GM21367 (cell line): ENCODE measurements around the gene CALR.
"Not testable (repeated sequence)": the region's sequence is repeated elsewhere in the genome, so short reads cannot be mapped to it uniquely, and the experiment has no call there.

ENCODE experiments used
- ATAC-seq: cut with Tn5 transposase; IDR thresholded peaks from one replicate; pipeline ENCODE4 v1.9.1; 2021; ENCODE audit not compliant: unreplicated experiment

Gene CALR

DNA sequence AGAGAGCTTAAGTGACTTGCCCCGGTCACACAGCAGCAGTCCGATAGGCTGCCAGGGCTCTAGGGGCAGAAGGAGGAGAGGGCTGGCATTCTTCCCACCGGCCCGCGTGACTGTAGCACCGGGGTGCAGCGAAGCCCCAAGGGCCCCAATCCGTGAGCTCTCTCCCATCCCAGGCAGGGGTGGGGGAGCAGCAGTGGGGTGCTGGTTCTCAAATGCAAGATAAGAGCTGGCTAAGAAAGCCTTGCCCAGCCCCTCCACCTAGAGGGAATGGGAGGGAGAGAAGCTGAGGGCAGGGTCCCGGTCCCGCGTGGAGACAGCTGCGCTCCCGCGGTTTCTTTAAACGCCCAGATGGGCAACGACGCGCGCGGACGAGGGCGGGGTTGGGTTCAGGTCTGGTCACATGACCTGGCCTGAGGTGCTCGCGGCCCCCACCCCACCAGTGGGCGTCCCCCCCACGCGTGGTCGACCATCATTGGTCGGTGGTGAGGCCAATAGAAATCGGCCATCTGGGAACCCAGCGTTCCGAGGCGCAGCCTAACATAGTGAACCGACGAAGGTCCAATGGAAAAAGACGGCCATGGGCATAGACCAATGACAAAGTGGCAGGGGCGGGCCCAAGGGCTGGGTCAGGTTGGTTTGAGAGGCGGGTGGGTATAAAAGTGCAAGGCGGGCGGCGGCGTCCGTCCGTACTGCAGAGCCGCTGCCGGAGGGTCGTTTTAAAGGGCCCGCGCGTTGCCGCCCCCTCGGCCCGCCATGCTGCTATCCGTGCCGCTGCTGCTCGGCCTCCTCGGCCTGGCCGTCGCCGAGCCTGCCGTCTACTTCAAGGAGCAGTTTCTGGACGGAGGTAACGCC, at the start of gene CALR:
CALR (plus strand) TSS at position 683 of the 852 bp plus-strand sequence; CDS start at position 754, 71 bp downstream.
- ATAC-seq = peak; percentile 60

DNA sequence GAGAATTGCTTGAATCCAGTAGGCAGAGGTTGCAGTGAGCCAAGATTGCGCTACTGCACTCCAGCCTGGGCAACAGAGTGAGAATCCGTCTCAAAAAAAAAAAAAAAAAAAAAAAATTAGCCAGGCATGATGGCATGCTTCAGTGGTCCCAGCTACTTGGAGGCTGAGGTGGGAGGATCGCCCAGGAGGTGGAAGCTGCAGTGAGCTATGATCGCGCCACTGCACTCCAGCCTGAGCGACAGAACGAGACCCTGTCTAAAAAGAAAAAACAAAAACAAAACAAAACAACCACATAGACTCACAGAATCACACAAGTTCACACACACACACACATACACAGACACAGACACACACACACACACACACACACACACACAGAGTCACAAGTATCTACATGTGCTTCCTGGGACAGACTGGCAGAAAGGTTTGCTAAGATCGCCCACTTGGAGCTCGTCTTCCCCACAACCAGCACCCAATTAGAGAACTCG, 48.1 kb upstream of the CALR start:
- ATAC-seq = not testable (repeated sequence)

DNA sequence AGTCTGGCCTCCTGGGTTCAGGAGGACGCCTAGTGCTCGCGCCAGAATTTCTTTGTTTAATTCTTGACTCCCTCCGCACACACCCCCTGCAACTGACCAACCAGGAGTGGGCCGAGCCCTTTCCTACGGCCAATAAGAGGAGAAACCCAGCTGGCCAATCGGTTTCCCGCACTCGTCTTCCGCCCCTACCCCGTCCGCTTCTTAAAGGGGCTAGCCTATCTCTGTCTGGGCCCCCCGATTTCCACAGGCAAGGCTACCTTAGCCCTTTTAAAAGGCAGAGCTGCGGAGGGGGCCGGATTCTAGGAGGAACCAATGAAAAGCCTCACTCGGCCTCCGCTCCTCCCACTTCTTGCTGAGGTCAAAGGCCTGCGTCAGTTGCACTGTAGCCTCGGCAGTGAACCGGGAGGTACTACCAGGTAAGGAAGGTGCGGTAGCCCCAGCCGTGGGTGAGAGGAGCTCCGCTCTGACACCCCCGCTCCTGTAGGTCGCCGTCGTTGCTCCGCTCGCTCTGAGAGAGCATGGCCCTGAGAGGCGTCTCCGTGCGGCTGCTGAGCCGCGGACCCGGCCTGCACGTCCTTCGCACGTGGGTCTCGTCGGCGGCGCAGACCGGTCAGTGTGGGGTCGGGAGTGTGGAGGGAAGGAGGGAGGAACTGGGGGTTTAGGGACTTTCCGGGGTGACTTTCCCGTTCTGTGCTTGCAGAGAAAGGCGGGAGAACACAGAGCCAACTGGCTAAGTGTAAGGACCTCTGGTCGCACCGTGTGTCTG, 47.4 kb upstream of the CALR start, which contains the start of gene GCDH:
GCDH (plus strand) TSS at position 374 of the 766 bp plus-strand sequence; CDS start at position 519, 145 bp downstream.
- ATAC-seq = peak; percentile 85

DNA sequence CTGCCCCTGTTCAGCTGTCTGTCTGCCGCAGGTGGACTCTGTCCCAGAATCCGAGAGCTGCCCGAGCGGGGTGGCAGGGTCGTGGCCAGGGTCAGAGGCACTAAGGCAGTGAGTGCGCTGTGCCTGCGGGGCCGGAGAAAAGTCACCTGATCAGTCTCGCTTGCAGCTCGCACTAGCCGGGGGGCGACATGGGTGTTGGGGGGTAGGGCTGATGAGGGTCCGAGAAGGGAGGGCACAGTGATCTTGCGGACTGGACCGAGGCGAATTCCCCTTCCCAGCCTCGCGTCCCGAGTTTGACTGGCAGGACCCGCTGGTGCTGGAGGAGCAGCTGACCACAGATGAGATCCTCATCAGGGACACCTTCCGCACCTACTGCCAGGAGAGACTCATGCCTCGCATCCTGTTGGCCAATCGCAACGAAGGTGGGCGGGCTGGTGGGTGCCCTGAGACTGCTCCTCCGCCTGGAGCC, 46.8 kb upstream of the CALR start:
- ATAC-seq = no peak

DNA sequence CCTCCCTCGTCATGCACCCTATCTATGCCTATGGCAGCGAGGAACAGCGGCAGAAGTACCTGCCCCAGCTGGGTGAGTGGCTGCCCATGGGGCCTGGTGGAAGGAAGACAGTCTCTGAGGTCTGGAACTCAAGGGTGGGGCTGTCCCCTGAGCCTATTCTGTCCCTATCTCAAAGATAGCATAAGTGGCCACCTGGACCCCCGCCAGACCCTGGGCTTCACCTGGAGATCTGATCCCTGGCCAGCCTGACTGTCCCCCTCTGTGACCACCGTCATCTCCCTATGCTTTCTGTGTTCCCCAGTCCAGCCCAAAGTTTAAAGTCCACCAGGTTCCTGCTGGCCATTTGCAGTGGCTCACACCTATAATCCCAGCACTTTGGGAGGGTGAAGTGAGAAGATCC, 44.8 kb upstream of the CALR start:
- no peak for ATAC-seq

DNA sequence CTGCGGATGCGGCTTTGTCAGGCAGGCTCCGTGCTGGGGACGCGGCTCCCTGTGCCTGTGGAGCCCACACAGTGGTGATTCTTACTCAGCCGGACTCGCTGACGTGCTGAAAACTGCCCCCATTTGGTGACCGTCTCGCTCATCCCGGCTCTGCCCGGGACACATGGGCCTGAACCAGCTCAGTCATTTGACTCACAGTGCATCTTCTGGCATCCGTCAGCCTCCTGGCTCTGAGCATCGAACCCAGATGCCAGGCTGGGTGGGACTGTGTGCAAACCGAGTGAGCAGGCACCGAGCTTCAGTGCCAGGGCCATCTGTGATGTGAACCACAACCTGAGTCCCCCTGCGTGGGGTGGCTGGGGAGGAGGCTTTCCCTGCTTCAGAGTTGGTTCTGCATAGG, 41.9 kb upstream of the CALR start:
- ATAC-seq = no peak

DNA sequence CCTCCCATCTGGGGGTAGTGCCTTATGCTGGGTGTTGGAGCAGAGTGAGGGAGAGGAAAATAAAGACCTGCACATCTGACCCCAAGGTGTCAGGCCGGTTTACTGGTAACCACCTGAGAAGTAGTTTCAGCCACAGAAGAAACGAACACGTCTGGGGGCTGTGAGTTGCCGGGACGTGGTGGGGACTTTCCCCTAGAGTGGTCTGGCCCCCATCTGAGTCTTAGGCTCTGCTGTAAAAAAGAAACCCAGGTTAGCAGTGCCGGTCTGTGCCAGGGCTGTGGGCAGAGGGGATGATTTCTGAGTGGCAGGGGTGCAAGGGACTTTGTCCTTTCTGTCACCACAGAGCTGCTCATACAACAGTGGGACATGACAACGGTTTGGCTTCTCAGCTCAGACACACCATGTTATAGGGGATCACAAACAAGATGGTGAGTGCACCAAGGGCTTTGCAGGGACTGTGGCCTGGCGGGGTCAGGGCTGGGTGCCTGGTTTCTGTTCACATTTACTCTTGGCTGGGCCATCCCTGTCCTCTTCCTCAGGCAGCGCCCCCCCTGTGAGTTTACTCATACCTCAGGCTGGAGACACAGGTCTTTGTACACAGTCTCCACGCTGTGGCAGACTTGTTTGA, 38.4 kb upstream of the CALR start:
- peak; percentile 54 for ATAC-seq

DNA sequence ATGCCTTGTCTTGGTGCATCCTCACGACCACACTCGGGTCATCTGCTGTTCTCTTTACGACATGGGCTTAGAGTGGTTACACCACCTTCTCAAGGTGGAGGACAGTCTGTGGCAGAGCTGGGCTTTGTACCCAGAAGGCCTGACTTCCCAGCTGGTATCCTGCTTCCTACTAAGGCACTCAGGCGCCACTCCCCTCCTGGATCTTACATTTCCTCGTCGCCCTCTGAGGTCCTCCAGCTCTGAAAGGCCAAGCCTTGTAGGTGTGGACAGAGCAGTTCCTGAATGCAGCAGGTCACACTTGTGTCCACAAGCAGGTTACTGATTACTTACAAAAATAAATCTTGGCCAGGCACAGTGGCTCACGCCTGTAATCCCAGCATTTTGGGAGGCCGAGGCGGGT, 31.2 kb upstream of the CALR start:
- ATAC-seq = no peak

DNA sequence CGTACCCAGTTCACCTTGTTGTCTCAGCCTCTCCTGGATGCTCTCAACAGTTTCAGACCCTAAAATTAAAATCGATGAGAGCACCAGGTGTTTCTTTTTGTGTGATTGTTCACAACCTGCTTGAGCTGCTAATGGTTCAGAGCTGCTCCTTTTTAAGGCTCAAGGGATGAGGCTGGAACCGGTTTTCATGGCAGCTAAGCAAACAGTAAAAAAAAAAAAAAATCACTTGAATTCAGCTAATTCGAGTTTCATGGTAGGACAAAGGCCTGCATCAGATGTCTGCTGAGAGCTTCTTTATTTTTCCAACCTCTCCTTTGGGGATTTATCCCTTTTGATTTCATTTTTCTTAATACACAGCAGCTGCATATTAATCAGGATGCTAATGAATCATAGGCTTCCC, 25.8 kb upstream of the CALR start:
- ATAC-seq = no peak

DNA sequence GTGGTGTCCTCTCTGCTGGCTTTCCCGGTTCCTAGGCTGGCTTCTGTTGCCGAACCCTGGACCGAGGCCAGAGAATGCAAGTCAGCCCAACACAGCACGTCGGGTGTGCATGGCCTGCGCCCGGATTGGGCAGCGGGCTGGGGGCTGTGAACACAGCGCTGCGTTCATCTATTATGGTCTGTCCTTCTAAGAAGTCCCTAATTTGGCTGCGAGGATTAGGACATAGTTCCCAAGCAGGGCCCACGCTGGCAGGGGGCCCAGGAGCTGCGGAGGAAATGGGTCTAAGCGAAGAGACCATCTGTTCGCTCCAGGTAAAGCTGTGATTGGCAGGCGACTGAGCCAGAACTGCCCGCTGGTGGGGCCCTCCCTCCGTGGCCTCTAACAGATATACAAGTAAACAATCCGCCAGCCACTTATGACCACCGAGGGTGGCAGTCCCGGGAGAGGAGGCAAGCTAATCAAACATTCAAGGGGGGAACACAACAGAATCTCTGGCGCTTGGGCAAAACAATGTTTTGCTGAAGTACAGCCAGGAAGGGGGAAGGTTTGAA, 25.3 kb upstream of the CALR start:
- ATAC-seq = no peak

DNA sequence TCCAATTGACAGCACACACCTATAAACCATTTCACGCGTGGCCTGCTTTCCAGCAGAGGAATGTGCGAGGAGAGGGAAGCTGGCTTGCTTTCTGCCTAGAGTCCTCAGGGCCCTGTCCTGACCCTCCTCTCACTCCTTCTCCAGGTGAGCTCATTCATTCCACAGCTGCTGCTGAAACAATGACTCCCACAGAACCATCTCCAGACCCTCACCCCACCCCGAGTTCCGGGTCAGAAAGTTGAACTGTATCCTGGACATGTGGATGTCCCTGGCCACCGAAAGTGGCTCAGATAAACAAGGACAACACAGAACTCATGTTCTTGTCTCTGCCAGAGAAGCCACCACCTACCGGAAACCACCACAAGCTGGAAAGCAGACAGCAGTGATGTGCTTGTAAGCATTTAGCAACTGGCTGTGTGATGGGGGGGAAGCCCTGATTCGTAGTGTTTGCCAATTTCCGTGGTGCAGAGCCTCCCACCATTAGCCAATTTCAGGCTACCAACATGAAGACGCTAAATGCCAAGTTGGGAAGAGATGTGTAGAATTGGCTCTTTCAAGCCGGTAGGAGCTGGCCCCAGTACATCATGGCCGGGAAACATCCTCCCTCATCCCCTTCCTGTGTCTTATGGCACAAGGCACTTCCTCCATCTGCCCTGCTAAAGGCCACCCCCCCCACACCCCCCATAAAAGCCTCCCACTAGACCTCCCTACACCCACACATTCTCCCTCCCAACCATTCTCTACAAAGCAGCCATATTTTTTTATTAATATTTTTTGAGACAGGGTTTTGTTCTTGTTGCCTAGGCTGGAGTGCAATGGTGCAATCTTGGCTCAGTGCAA, 24.3 kb upstream of the CALR start:
- ATAC-seq = no peak

DNA sequence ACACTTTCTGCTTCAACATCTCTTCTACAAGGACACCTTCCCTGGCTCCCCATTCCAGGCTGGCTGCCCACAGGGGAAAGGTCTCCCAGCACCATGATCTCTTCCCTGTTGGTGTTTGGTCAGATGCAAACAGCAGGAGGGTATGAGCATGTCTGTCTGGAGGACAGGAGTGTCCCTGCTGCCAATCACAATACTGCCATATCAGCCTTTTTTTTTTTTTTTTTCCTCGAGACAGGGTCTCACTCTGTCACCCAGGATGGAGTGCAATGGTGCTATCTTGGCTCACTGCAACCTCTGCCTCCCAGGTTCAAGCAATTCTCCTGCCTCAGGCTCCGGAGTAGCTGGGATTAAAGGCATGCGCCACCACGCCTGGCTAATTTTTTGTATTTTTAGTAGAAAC, 22.5 kb upstream of the CALR start:
- ATAC-seq = not testable (repeated sequence)

DNA sequence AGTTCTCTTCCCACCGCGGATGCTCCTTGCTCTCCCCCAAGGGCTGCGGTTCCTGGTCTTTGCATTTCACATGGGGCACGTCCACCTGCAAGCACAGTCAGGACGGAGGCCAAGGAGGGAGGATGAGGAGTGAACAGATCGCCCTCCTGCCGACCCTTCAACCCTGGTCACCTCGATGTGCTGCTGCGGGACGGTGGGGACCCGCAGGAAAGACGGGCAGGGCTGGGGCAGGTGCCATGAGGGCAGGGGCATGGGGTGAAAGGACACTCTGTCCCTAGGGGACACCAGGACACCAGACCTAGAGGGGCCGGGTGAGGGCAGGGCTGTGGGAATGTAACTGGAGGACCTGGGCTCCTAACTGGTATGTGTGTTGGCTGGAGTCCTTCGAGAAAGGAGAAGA, 20.2 kb upstream of the CALR start:
- no peak for ATAC-seq

DNA sequence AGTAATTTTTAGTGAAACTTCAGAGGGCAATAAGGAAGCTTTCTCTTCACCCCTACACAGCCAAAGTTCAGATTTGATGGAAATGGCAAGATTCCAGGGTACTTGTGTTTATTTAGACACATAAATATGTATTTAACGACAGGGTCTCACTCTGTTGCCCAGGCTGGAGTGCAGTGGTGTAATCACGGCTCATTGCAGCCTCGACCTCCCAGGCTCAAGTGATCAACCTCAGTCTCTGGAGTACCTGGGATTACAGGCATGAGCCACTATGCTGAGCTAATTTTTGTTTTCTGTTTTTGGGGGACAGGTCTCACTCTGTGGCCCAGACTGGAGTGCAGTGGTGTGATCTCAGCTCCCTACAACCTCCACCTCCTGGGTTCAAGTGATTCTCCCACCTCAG, 17.4 kb upstream of the CALR start:
- no peak for ATAC-seq

DNA sequence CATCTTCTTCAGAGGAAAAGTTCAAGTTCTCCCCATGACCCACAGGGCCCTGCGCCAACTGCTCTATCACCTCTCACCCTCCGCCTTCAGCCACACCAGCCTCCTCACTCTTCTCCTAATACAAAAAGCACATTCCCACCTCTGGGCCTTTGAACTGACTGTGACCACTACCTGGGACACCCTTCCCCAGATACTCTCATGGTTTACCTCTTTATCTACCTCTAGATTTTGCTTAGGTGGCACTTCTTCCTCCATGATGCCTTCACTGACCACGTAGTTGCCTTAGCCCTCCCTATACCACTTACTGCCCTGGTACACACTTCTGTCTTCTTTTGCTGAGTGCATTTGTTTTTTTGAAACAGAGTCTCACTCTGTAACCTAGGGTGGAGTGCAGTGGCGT, 15.4 kb upstream of the CALR start:
- ATAC-seq = no peak

DNA sequence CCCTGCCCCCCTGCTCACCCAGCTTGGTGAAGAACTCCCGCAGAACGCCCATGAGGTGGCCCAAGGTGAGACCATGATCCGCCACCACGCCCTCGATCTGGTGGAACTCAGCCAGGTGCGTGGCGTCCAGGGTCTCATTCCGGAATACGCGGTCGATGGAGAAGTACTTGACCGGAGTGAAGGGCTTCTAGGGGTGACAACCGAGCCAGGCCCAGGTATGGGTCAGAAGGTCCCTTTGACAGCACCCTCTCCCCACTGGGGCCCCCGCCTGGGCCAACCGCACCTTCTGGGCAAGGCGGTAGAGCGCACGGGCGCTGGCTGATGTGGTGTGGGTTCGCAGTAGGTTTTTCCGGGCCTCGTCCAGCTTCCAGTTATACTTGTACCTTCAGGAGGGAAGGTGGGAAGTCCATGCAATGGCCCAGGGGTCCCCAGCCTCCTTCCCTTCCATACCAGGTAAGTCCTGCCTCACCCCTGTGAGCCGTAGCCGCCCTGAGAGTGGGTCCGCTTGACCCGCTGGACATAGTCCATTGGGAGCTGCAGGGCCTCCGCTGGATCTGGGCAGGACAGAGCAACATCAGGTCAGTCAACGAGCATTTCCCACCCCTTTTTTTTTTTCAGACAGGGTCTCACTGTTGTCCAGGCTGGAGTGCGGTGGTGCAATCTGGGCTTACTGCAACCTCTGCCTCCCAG, 13.6 kb upstream of the CALR start:
- no peak for ATAC-seq

DNA sequence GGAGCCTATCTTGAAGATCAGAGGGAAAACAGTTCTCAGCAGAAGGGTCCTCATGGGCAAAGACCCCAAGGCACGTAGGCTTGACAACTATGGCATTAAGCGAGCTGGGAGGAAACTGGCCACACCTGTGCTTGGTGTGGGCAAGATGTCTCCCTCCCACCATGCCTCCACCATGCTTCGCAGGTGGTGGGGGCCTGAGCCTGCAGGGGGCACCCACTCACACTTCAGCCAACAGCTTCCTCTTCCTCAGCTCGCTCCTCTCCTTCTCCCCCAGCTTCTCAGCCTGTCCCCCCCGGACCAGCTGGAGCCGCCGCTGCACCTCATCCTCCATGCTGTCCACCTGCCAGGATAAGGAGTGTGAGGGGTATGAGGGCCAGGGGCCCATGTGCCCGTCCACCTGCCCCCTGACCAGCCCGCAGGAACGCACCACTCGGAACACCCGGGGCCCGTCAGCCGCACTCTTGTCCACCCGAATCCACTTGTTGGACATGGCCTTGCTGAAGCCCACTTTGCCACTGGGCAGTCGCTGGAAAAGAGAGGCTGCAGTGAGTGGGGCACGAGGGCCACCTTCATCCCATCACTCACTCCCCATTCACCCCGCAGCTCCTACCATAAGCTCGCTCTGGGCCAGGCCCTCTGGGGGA, 8.3 kb upstream of the CALR start:
- no peak for ATAC-seq

DNA sequence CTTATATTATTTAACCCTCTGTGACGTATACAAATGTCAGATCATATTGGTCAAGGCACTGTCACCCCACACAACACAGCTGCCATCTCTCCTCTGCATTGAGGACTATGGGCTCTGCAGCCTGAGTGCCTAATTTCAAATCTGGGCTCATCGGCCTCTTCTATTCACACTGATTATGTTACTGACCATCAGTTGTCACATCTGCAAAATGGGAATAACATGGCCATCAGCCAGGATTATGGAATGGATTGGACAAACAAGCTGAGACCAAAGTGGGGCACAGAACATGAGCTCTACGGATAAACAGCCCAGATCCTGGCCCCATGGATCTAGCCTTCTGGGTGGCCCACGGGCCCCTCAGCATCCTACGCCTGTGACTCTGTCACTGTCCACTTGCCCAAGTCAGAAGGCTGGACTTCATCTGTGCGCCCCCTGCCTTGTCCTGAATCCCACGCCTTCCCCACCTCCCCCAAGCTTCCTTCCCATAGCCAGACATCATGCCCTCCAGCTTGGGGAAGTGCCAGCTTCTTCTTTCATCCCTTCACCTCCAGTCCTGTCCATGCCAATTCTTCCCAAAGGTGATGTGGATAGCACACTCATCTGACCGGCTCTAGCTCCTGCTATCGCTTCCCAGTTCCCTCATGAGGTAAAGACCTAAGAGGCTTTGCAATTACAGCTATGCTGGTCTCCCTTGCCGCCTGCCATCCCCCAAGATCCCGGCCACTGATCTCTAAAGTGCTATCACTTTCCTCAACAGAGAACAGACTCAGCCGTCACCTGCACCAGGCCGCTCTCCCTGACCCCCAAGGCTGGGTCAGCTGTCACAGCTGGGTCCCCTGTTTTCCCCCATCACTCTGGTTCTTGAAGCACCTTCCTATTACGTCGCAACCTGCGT, 5.8 kb upstream of the CALR start:
- no peak for ATAC-seq
